IPS-18a (cell line): ENCODE results near the gene ACTL10.
"Not testable (repeated sequence)": the region's sequence is repeated elsewhere in the genome, so short reads cannot be mapped to it uniquely, and the experiment has no call there.

ENCODE experiments used
- H3K27ac ChIP-seq: one replicate; pipeline ENCODE4 v1.5.1; 2013; ENCODE audit warnings: low read length
- H3K27me3 ChIP-seq: one replicate; pipeline ENCODE4 v1.6.1; 2013; ENCODE audit warnings: mild to moderate bottlenecking, low read length; ENCODE audit not compliant: control insufficient read depth, insufficient read depth
- H3K36me3 ChIP-seq: one replicate; pipeline ENCODE4 v1.6.1; 2013; ENCODE audit warnings: low read depth, low read length; ENCODE audit not compliant: control insufficient read depth
- H3K4me1 ChIP-seq: one replicate; pipeline ENCODE4 v1.6.1; 2013; ENCODE audit warnings: low read depth, low read length; ENCODE audit not compliant: control insufficient read depth
- H3K4me3 ChIP-seq: one replicate; pipeline ENCODE4 v1.5.1; 2013; ENCODE audit warnings: low read length
- H3K9ac ChIP-seq: one replicate; pipeline ENCODE4 v1.6.1; 2013; ENCODE audit warnings: mild to moderate bottlenecking, low read length, moderate library complexity
- H3K9me3 ChIP-seq: one replicate; pipeline ENCODE4 v1.6.1; 2013; ENCODE audit warnings: low read depth, low read length; ENCODE audit not compliant: control insufficient read depth

The ACTL10 gene

DNA sequence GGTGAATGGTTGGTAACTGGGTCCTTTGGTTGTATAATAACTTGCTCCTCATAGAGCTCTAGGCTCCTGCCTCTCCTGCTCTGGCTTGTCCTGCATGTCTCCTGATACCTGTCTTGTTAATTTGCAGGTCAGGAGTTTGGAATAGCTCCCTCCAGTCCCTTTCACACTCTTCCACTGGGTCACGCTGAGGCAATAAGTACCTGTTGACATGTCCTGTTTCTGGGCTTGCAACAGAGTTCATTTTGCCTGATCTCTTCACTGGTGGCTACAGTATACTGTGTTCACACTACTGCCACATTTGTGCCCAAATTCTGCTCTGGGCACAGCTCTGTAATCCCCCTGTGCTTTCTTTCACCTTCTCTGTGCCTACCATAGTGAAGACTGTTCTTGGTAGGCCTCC, 30.0 kb upstream of the ACTL10 start:
- Histone ChIP-seq H3K4me1 (no peaks in the 10 kb centered on the region), H3K27me3 (no peaks in the 10 kb centered on the region), H3K4me3 (no peak overlapping the region), H3K27ac (no peak overlapping the region), H3K36me3 (peaks cover 25% of the 10 kb centered on the region), H3K9ac (no peak overlapping the region), H3K9me3 (no peaks in the 10 kb centered on the region)

DNA sequence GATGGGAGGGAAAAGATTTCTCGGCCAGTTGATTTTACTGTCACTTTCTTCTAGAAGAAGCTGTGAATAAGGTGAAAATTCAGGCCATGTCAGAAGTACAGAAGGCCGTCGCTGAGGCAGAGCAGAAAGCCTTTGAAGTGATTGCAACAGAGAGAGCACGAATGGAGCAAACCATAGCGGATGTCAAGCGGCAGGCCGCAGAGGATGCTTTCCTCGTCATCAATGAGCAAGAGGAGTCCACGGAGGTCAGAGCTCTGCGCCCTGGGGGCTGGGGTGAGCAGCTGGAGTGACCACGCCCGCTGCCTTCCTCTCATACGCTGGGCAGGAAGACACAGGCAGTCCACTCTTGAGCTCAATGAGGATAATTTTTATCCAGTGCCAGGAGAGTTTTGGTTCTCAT, 26.5 kb upstream of the ACTL10 start:
- Histone ChIP-seq H3K27ac (no peak overlapping the region), H3K9ac (no peak overlapping the region), H3K36me3 (peaks cover 40% of the 10 kb centered on the region)

DNA sequence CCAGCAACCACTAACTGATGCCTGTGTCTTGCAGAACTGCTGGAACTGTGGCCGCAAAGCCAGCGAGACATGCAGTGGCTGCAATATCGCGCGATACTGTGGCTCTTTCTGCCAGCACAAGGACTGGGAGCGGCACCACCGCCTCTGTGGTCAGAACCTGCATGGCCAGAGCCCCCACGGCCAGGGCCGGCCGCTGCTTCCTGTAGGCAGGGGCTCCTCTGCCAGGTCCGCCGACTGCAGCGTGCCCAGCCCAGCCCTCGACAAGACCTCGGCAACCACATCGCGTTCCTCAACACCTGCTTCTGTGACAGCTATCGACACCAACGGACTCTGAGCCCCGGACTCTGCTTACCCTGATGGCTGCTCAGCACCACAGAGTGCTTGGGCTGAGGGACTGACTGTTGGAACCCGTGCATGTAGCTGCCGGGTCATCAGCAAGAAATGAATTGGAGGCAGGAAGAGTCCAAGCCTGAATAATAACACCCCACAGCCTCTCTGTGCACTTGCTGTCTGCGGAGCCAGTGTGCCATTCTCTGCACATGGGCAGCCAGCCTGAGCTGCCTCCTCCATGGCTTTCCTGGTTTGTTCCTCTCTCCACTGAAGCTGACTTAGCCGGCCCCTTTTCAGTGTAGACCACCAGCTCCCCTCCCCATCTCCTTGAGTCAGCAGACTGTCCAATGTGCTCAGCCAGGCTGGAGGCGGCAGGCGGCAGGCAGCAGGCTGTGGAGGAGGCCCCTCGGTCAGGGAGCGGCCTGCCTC, 22.3 kb upstream of the ACTL10 start:
- no peaks in the 10 kb centered on the region for H3K4me1 ChIP-seq
- no peak overlapping the region for H3K9ac ChIP-seq
- H3K4me3 ChIP-seq, result no peak overlapping the region
- no peaks in the 10 kb centered on the region for H3K27me3 ChIP-seq
- no peaks in the 10 kb centered on the region for H3K9me3 ChIP-seq
- H3K36me3 ChIP-seq, result peaks cover 35% of the 10 kb centered on the region
- H3K27ac ChIP-seq, result no peak overlapping the region

More for the DNA sequence above, 26.5 kb upstream of the ACTL10 start:
- Histone ChIP-seq H3K4me3 (no peak overlapping the region), H3K9me3 (no peaks in the 10 kb centered on the region), H3K4me1 (no peaks in the 10 kb centered on the region), H3K27me3 (no peaks in the 10 kb centered on the region)

DNA sequence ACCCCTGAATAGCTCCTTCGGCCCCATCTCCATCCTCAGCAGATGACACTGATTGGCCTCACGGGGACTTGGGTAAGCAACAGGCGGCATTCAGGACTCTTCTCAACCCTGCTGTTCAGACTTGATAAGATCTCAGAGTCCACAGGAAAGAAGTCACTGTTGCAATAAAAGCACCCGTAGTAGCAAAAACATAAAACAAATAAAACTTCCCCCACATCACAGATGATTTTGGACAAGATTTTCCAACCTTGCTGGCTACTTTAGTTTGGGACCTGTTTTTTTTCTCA, 21.7 kb upstream of the ACTL10 start:
- no peak overlapping the region for H3K9ac ChIP-seq
- no peak overlapping the region for H3K27ac ChIP-seq
- H3K36me3 ChIP-seq, result peaks cover 33% of the 10 kb centered on the region
- no peaks in the 10 kb centered on the region for H3K27me3 ChIP-seq
- no peaks in the 10 kb centered on the region for H3K9me3 ChIP-seq
- H3K4me3 ChIP-seq, result no peak overlapping the region
- H3K4me1 ChIP-seq, result no peaks in the 10 kb centered on the region

DNA sequence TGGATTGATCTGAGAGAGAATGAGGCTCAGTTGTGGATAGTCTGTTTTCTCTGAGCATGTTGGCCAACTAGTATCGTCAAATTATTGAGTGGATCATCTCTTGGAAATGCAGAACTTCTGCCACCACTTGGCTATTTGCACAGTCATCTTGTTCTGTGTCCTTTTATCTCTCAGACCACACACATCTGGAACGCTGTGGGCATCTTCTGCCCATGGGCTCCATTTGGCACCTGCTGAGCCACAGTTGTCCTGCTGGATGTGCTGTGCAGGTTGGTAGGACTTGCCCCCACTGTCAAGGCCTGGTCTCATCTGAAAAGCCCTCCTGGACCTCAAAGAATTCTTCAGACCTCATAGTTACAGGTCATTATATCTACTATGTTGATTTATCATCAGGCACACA, 21.3 kb upstream of the ACTL10 start:
- Histone ChIP-seq H3K27me3 (no peaks in the 10 kb centered on the region), H3K4me1 (no peaks in the 10 kb centered on the region), H3K9me3 (no peaks in the 10 kb centered on the region), H3K27ac (no peak overlapping the region), H3K9ac (no peak overlapping the region), H3K36me3 (peaks cover 29% of the 10 kb centered on the region), H3K4me3 (no peak overlapping the region)

DNA sequence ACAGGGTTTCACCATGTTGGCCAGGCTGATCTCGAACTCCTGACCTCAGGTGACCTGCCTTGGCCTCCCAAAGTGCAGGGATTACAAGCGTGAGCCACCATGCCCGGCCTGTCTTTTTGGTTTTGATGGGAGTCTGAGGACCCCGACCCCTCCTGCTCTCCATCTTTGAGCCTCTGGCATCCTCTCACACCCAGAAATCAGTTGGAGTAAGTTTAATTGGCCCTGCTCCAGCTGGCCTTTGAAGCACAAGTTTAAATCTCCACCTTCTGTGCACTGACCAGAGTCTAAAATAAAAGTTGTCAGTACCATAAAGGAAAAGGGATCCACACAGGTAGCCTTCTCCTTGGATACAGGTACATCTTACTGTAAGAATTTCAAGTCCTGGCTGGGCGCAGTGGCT, 20.6 kb upstream of the ACTL10 start:
- H3K4me1 ChIP-seq, result no peaks in the 10 kb centered on the region
- no peak overlapping the region for H3K4me3 ChIP-seq
- no peak overlapping the region for H3K27ac ChIP-seq
- H3K27me3 ChIP-seq, result no peaks in the 10 kb centered on the region
- H3K9ac ChIP-seq, result no peak overlapping the region
- H3K36me3 ChIP-seq, result peaks cover 25% of the 10 kb centered on the region
- H3K9me3 ChIP-seq, result no peaks in the 10 kb centered on the region

DNA sequence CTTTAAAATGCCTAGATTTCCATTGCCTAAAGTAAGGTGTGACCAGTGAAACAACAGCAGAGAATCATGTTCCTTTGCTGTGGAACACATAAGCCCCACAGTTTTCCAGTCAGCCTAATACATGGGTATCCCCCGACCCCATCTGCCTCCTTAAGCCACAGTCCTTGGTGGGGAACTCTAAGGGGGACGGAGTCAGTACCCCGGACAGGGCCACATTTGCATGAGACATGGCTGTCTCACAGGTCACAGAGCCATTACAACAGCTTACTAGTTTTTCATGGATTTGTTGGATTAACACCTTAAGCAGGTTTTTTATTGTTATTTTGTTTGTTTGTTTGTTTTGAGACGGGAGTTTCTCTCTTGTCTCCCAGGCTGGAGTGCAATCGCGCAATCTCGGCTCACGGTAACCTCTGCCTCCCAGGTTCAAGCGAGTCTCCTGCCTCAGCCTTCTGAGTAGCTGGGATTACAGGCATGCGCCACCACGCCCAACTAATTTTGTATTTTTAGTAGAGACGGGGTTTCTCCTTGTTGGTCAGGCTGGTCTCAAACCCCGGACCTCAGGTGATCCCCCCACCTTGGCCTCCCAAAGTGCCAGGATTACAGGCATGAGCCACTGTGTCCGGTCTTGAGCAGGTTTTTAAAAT, 19.7 kb upstream of the ACTL10 start:
- H3K27me3 ChIP-seq, result not testable (repeated sequence)

DNA sequence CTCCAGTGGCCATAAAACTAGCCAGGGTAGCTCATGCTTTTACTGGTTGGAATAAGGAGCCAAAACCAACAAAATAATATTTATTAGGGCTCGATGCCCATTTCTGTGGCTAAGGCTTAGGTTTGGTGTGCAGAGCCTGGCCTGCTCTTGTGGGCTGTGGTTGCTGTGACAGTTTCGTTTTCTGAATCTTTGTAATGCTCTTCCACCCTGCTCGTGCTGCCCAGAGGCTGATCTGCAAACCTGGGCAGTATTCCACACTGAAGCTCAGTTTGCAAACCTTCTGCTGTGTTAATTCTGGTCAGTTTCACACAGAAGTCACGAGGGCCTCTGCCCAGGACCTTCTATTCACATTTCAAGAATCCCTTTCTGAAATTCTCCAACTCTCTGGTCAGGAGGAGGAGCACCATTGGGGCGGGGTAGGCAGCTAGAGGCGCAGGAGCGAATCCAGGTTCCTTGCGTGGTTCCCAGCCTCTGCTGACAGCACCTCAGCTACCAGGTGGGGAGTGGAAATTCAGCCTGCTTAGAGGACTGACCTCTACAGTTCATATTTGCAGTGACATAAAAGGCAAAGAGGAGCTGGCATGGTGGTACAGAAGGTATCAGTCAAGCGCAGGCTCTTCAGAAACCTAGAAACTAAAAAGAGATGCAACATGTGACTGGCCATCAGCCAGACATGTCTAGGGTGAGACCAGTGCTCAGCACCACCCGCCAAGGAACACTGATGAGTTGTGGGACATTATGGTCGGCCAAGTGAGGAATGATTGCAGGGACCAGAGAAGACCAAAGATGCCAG, 18.9 kb upstream of the ACTL10 start:
- H3K27ac ChIP-seq, result no peak overlapping the region
- peaks cover 17% of the 10 kb centered on the region for H3K36me3 ChIP-seq
- no peaks in the 10 kb centered on the region for H3K4me1 ChIP-seq
- H3K9me3 ChIP-seq, result no peaks in the 10 kb centered on the region
- no peak overlapping the region for H3K4me3 ChIP-seq
- no peak overlapping the region for H3K9ac ChIP-seq
- H3K27me3 ChIP-seq, result no peaks in the 10 kb centered on the region

More for the DNA sequence above, 19.7 kb upstream of the ACTL10 start:
- not testable (repeated sequence) for H3K9me3 ChIP-seq, H3K4me3 ChIP-seq, H3K27ac ChIP-seq, H3K4me1 ChIP-seq, H3K9ac ChIP-seq
- peaks cover 17% of the 10 kb centered on the region for H3K36me3 ChIP-seq

DNA sequence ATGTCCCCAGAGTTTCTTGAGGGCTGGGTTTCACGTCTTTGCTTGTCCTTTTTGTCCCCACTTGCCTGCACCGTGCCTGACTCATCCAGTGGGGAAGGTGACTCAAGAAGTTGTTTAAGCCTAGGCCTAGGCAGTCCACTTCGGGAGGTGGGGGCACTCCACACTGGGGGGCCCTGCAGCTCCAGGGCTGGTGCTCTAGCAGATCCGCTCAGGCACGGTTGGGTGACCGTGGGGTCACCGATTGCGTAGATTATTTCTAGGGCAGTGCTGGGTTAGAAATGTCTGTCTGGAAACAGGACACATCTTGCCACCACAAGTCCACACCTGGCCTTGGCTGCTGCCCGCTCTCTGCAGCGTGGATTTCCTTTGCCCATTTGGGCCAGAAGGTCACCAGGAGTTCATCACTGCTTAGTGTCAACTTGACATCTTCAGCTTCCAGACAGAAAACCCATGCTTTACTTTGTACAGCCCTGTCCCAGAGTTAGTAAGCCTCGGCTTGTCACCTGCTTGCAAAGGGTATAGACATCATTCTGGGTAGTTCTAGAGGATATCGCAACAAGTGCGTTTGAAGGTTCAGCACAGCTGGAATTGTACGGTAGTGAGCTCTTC, 18.2 kb upstream of the ACTL10 start:
- Histone ChIP-seq H3K36me3 (peaks cover 17% of the 10 kb centered on the region), H3K27ac (no peak overlapping the region)

DNA sequence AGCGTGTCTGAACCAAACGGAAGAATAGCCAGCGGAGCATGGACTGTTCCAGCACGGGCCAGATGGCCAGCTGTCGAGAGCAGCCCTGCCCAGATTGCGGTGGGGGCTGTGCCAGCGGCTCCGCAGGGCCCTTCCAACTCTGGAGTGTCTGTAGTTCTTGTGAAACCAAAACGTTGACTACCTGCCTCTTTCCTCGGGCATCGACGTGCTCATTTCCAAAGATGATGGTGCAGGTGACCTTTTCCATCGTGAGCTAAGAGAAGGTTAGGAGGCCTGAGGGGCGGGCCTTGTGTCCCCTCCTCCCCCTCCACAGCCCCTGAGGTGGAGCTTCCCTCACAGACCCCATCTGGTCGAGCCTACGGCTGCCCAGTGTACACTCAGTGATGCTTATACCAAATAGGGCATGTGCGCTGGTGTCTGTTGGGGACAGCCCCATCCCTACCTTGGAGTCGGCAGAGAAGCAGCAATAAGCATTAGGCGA, 17.5 kb upstream of the ACTL10 start:
- H3K4me3 ChIP-seq, result no peak overlapping the region
- H3K9ac ChIP-seq, result no peak overlapping the region
- H3K27me3 ChIP-seq, result no peaks in the 10 kb centered on the region
- H3K4me1 ChIP-seq, result no peaks in the 10 kb centered on the region
- no peaks in the 10 kb centered on the region for H3K9me3 ChIP-seq
- H3K27ac ChIP-seq, result no peak overlapping the region
- peaks cover 14% of the 10 kb centered on the region for H3K36me3 ChIP-seq

More for the DNA sequence above, 18.2 kb upstream of the ACTL10 start:
- Histone ChIP-seq H3K9ac (no peak overlapping the region), H3K9me3 (no peaks in the 10 kb centered on the region), H3K4me1 (no peaks in the 10 kb centered on the region), H3K4me3 (no peak overlapping the region), H3K27me3 (no peaks in the 10 kb centered on the region)

DNA sequence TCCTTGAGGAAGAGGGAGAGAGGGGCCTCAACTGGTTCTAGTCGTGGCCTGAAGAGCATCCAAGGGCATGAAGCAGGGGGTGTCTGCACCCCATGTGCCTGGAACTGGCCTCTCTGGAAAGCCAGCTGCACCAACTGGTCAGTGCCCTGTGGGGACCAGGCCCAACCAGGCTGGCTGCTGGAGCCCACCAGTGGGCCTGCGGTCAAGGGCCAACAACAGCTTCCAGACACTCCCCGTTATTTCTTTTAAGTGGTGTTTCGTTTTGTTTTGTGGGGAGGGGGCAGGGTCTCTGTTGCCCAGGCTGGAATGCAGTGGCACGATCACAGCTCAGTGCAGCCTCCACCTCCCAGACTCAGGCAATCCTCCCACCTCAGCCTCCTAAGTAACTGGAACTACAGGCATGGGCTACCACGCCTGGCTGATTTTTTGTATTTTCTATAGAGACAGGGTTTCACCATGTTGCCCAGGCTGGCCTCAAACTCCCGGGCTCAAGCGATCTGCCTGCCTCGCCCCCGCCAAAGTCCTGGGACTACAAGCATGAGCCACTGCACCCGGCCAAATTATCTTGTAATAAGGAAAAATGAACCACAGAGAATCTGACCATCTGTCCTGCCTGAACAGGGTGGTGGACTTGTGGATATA, 16.5 kb upstream of the ACTL10 start:
- Histone ChIP-seq H3K27ac (no peak overlapping the region), H3K4me1 (no peaks in the 10 kb centered on the region), H3K9ac (no peak overlapping the region)

More for the DNA sequence above, 16.5 kb upstream of the ACTL10 start:
- H3K9me3 ChIP-seq, result no peaks in the 10 kb centered on the region
- H3K36me3 ChIP-seq, result peaks cover 4% of the 10 kb centered on the region
- H3K27me3 ChIP-seq, result no peaks in the 10 kb centered on the region
- no peak overlapping the region for H3K4me3 ChIP-seq
